ENCODE results near the gene SMPDL3A.

GRCh38 chr6:122770835-122771601 lies 18.0 kb upstream of the SMPDL3A start:
- TF ChIP-seq RAD21 (CRISPR knock-in tag; conservative IDR thresholded peaks at IDR 0.05 in 1 of 2, IDR thresholded peaks at IDR 0.05 in 1 of 2) (no peak), XRCC5 (IDR thresholded peaks at IDR 0.05; ENCODE audit: low read depth, low read length) (no peak), ZC3H4 (CRISPR knock-in tag; IDR thresholded peaks at IDR 0.05; ENCODE audit: borderline replicate concordance) (no peak), ZFP36 (IDR thresholded peaks at IDR 0.05; ENCODE audit: low read depth, low read length, partially characterized antibody) (no peak), EP300 (IDR thresholded peaks at IDR 0.05; ENCODE audit: low read length) (no peak), CTCF (IDR thresholded peaks at IDR 0.05 in 2 of 3, conservative IDR thresholded peaks at IDR 0.05 in 1 of 3; ENCODE audit: insufficient read depth in 2 of 3, low read depth in 1 of 3, low read length in 3 of 3) (no peak), SMARCC2 (IDR thresholded peaks at IDR 0.05; ENCODE audit: low read depth) (no peak), SUPT5H (IDR thresholded peaks at IDR 0.05) (no peak), ZNF780A (CRISPR knock-in tag; IDR thresholded peaks at IDR 0.05) (no peak), E2F6 (IDR thresholded peaks at IDR 0.05; ENCODE audit: borderline replicate concordance in 1 of 2, extremely low read depth in 1 of 2, insufficient read depth in 1 of 2, insufficient read length in 1 of 2, low read depth in 1 of 2, low read length in 1 of 2, poor library complexity in 1 of 2, severe bottlenecking in 1 of 2) (no peak), MAFK (IDR thresholded peaks at IDR 0.05; ENCODE audit: low read length) (no peak), MLX (CRISPR knock-in tag; conservative IDR thresholded peaks at IDR 0.05) (no peak), TCF3 (CRISPR knock-in tag; IDR thresholded peaks at IDR 0.05) (no peak), MNT (conservative IDR thresholded peaks at IDR 0.05) (no peak)
